ENCODE measurements around the gene NUDT17. TPM values are rescaled to one million over a fixed set of nuclear protein-coding genes. Genes with fewer than 3 reads are reported as not detected.

NUDT17 gene
- total RNA-seq, 1 experiment from 2014 or later = 3.0 TPM

GRCh38 chr1:145799806-145800205, 45.6 kb upstream of the NUDT17 start:
- intact Hi-C loops (cut with micrococcal nuclease) = loop anchor here (10.0 kb wide), 1 partner anchor 45 kb away; no protein-coding TSS in a partner anchor
- no peak overlapping the region for H3K4me2 ChIP-seq (ENCODE audit: low read length)

GRCh38 chr1:145804235-145805045, 41.0 kb upstream of the NUDT17 start:
- Histone ChIP-seq H3K4me3 (ENCODE audit: low read length) (no peak overlapping the region), H3K36me3 (ENCODE audit: low read depth, low read length) (no peaks in the 10 kb centered on the region), H3K4me1 (ENCODE audit: insufficient read depth, low read length) (peaks cover 26% of the 10 kb centered on the region), H2AFZ (ENCODE audit: low read length) (no peak overlapping the region), H3F3A (ENCODE audit: low read length, unreplicated experiment) (no peaks in the 10 kb centered on the region), H3K79me2 (ENCODE audit: low read length) (peaks cover 86% of the 10 kb centered on the region), H4K20me1 (ENCODE audit: low read length) (no peaks in the 10 kb centered on the region), H3K9me2 (replicated peaks; ENCODE audit: low read length) (no peaks in the 10 kb centered on the region), H3K27ac (ENCODE audit: low read length) (peak overlapping the region; percentile 59), H3K4me2 (ENCODE audit: low read length) (no peak overlapping the region), H3K27me3 (ENCODE audit: low read length) (no peaks in the 10 kb centered on the region), H3K9ac (ENCODE audit: low read length) (no peak overlapping the region), H3K9me3 (ENCODE audit: low read length) (no peaks in the 10 kb centered on the region)
- TF ChIP-seq EZH2 (IDR thresholded peaks at IDR 0.05; ENCODE audit: low read length, unreplicated experiment) = no peak
- no peak for TF ChIP-seq EZH2phosphoT487 (IDR thresholded peaks at IDR 0.05; ENCODE audit: borderline replicate concordance, low read length)
- TF ChIP-seq CTCF (conservative IDR thresholded peaks at IDR 0.05; ENCODE audit: low read depth, low read length) = no peak
- intact Hi-C loops (cut with micrococcal nuclease) = loop anchor here (10.0 kb wide), 1 partner anchor 50 kb away; no protein-coding TSS in a partner anchor
- ATAC-seq (no peak; the same call in 1 of the 2 replicates), DNase-seq (no peak)
- ChIA-PET POLR2A (ENCODE audit: unreplicated experiment) (interaction anchor here (0.5 to 0.6 kb wide), 2 partner anchors 19 to 339 kb away, joined by 4 to 6 read pairs; partner anchors contain the start of gene RNF115), CTCF (interaction anchor here (0.5 kb wide), 1 partner anchor 22 kb away, joined by 3 read pairs; no protein-coding TSS in a partner anchor)
- BruUV-seq (replicated peaks) = no TSS peak

More at GRCh38 chr1:145799806-145800205, 45.6 kb upstream of the NUDT17 start:
- ChIA-PET CTCF (no interaction called here), POLR2A (ENCODE audit: unreplicated experiment) (no interaction called here)
- DNase-seq (no peak), ATAC-seq (no peak)
- Histone ChIP-seq H3K79me2 (ENCODE audit: low read length) (peaks cover 65% of the 10 kb centered on the region), H3K36me3 (ENCODE audit: low read depth, low read length) (peaks cover 27% of the 10 kb centered on the region), H4K20me1 (ENCODE audit: low read length) (no peaks in the 10 kb centered on the region), H3K27me3 (ENCODE audit: low read length) (no peaks in the 10 kb centered on the region), H2AFZ (ENCODE audit: low read length) (no peak overlapping the region), H3F3A (ENCODE audit: low read length, unreplicated experiment) (no peaks in the 10 kb centered on the region), H3K9me3 (ENCODE audit: low read length) (peaks cover 19% of the 10 kb centered on the region), H3K4me1 (ENCODE audit: insufficient read depth, low read length) (peaks cover 26% of the 10 kb centered on the region), H3K9ac (ENCODE audit: low read length) (no peak overlapping the region), H3K9me2 (replicated peaks; ENCODE audit: low read length) (no peaks in the 10 kb centered on the region), H3K27ac (ENCODE audit: low read length) (no peak overlapping the region), H3K4me3 (ENCODE audit: low read length) (no peak overlapping the region)
- TF ChIP-seq CTCF (conservative IDR thresholded peaks at IDR 0.05; ENCODE audit: low read depth, low read length) (no peak), EZH2phosphoT487 (IDR thresholded peaks at IDR 0.05; ENCODE audit: borderline replicate concordance, low read length) (no peak), EZH2 (IDR thresholded peaks at IDR 0.05; ENCODE audit: low read length, unreplicated experiment) (no peak)
- no TSS peak for BruUV-seq (replicated peaks)

- POLR2A ChIA-PET (ENCODE audit: unreplicated experiment) = no interaction called here
These were observed 40.4 kb upstream of the NUDT17 start for GRCh38 chr1:145805057-145805456.

More at GRCh38 chr1:145805057-145805456, 40.4 kb upstream of the NUDT17 start:
- CTCF ChIA-PET = interaction anchor here (0.5 kb wide), 1 partner anchor 23 kb away, joined by 3 read pairs; no protein-coding TSS in a partner anchor
- H2AFZ ChIP-seq (ENCODE audit: low read length) = no peak overlapping the region
- intact Hi-C loops (cut with micrococcal nuclease) = loop anchor here (10.0 kb wide), 1 partner anchor 50 kb away; no protein-coding TSS in a partner anchor
- no peaks in the 10 kb centered on the region for H3K27me3 ChIP-seq (ENCODE audit: low read length)
- no peak overlapping the region for H3K4me3 ChIP-seq (ENCODE audit: low read length)
- H3K9me2 ChIP-seq (replicated peaks; ENCODE audit: low read length) = no peaks in the 10 kb centered on the region
- no peak overlapping the region for H3K9ac ChIP-seq (ENCODE audit: low read length)
- H3K27ac ChIP-seq (ENCODE audit: low read length) = no peak overlapping the region
- DNase-seq (no peak), ATAC-seq (no peak)
- H4K20me1 ChIP-seq (ENCODE audit: low read length) = no peaks in the 10 kb centered on the region
- H3F3A ChIP-seq (ENCODE audit: low read length, unreplicated experiment) = no peaks in the 10 kb centered on the region
- H3K79me2 ChIP-seq (ENCODE audit: low read length) = peaks cover 84% of the 10 kb centered on the region
- no peak overlapping the region for H3K4me2 ChIP-seq (ENCODE audit: low read length)
- TF ChIP-seq EZH2phosphoT487 (IDR thresholded peaks at IDR 0.05; ENCODE audit: borderline replicate concordance, low read length) = no peak
- no peak for TF ChIP-seq EZH2 (IDR thresholded peaks at IDR 0.05; ENCODE audit: low read length, unreplicated experiment)
- no peak for TF ChIP-seq CTCF (conservative IDR thresholded peaks at IDR 0.05; ENCODE audit: low read depth, low read length)
- H3K4me1 ChIP-seq (ENCODE audit: insufficient read depth, low read length) = peaks cover 26% of the 10 kb centered on the region
- no peaks in the 10 kb centered on the region for H3K36me3 ChIP-seq (ENCODE audit: low read depth, low read length)
- H3K9me3 ChIP-seq (ENCODE audit: low read length) = no peaks in the 10 kb centered on the region
- no TSS peak for BruUV-seq (replicated peaks)
